GM12878 (cell line): ENCODE measurements around the gene KRTAP10-1. TPM values are rescaled to one million over a fixed set of nuclear protein-coding genes. Genes with fewer than 3 reads are reported as not detected.

Source experiments
- ATAC-seq: fragments of 200-7000 bp; cut with Tn5 transposase; 3 replicates; pipeline ENCODE4 v1.9.1; 2020; ENCODE audit warnings: mild to moderate bottlenecking, moderate library complexity
- BruUV-seq: library from RNA; stranded (reverse); fragments of 400-500 nt; replicated peaks from 2 replicates; lab custom pipeline; 2021; lab: Mats Ljungman, UMichigan
- CTCF ChIA-PET: fragments of 300-600 bp; sonication (Branson Sonifier 250); formaldehyde crosslinking; extraction: SDS; loops from one replicate; lab custom pipeline; 2021; ENCODE audit warnings: inconsistent platforms; lab: Yijun Ruan, JAX
- POLR2A ChIA-PET: fragments of 350-600 bp; formaldehyde crosslinking; extraction: SDS; loops from one replicate; lab custom pipeline; 2021; ENCODE audit warnings: inconsistent platforms; lab: Charles Lee
- RAD21 ChIA-PET: fragments of 300-600 bp; sonication (Branson Sonifier 250); formaldehyde crosslinking; loops from one replicate; lab custom pipeline; 2023; ENCODE audit warnings: antibody characterized with exemption; ENCODE audit not compliant: unreplicated experiment; lab: Charles Lee
- SMC1A ChIA-PET: fragments of 300-600 bp; sonication (Branson Sonifier 250); formaldehyde crosslinking; loops from one replicate; lab custom pipeline; 2023; ENCODE audit not compliant: unreplicated experiment, uncharacterized antibody; lab: Charles Lee
- DNase-seq: peaks from one replicate; pipeline ENCODE4 v3.0.0-alpha.2; 2011; ENCODE audit warnings: low read depth, low spot score
- FAIRE-seq: peaks from 3 replicates; lab custom pipeline; 2011; peaks lifted over from hg19 to GRCh38; lab: Jason Lieb, UNC
- H2AFZ ChIP-seq: 2 replicates; pipeline ENCODE4 v1.6.0; 2011; ENCODE audit warnings: low read depth, low read length, control low read depth; ENCODE audit not compliant: control insufficient read depth
- H3K27ac ChIP-seq: 2 replicates; pipeline ENCODE4 v1.5.1; 2011; ENCODE audit warnings: control low read depth; ENCODE audit not compliant: control insufficient read depth, insufficient read depth
- H3K27me3 ChIP-seq, 2 experiments: replicated peaks in 1 of 2; 2 replicates each; pipeline versions ENCODE4 v1.6.0 to v1.6.1; 2011; ENCODE audit warnings: low read length in 1 of 2; ENCODE audit not compliant: control insufficient read depth in 2 of 2, insufficient read depth in 2 of 2
- H3K36me3 ChIP-seq, 2 experiments: 2 replicates each; pipeline ENCODE4 v1.5.1; 2011; ENCODE audit warnings: low read length in 1 of 2; ENCODE audit not compliant: control insufficient read depth in 2 of 2, insufficient read depth in 2 of 2
- H3K4me1 ChIP-seq: 2 replicates; pipeline ENCODE4 v1.6.1; 2011; ENCODE audit warnings: mild to moderate bottlenecking, low read length, moderate library complexity, mixed read lengths; ENCODE audit not compliant: control insufficient read depth, insufficient read depth
- H3K4me2 ChIP-seq: 2 replicates; pipeline ENCODE4 v1.6.0; 2011; ENCODE audit warnings: control low read depth; ENCODE audit not compliant: control insufficient read depth, insufficient read depth
- H3K4me3 ChIP-seq: fragments of 200-600 bp; sonication (generic); 2 replicates; pipeline ENCODE4 v1.5.1; 2016
- H3K79me2 ChIP-seq: 2 replicates; pipeline ENCODE4 v1.6.0; 2011; ENCODE audit warnings: low read length; ENCODE audit not compliant: control insufficient read depth, insufficient read depth
- H3K9ac ChIP-seq: 2 replicates; pipeline ENCODE4 v1.8.0; 2011; ENCODE audit warnings: low read length, control low read depth, mixed read lengths; ENCODE audit not compliant: control insufficient read depth, insufficient read depth
- H3K9me3 ChIP-seq: replicated peaks from 3 replicates; pipeline ENCODE4 v1.5.1; 2011; ENCODE audit warnings: mild to moderate bottlenecking, low read length; ENCODE audit not compliant: control insufficient read depth, insufficient read depth
- H4K20me1 ChIP-seq: 2 replicates; pipeline ENCODE4 v1.6.0; 2011; ENCODE audit not compliant: control insufficient read depth, insufficient read depth
- ATF7 ChIP-seq: fragments of 450-650 bp; IDR thresholded peaks from 2 replicates; pipeline ENCODE4 v1.6.1; 2016; ENCODE audit warnings: low read depth, mild to moderate bottlenecking
- NFYA ChIP-seq: IDR thresholded peaks from 2 replicates; pipeline ENCODE4 v1.6.1; 2011; ENCODE audit warnings: low read depth, mild to moderate bottlenecking, low read length, improper control_type of control experiment, borderline replicate concordance
- TCF12 ChIP-seq: IDR thresholded peaks from 2 replicates; pipeline ENCODE4 v1.6.1; 2011; ENCODE audit warnings: low read depth, mild to moderate bottlenecking, low read length
- YY1 ChIP-seq: IDR thresholded peaks from 2 replicates; pipeline ENCODE4 v1.6.1; 2011; ENCODE audit warnings: low read depth, mild to moderate bottlenecking, low read length
- ZNF217 ChIP-seq: fragments of 450-650 bp; IDR thresholded peaks from 2 replicates; pipeline ENCODE4 v1.6.1; 2017; ENCODE audit warnings: antibody characterized with exemption, mild to moderate bottlenecking
- WGBS: methylation state at CpG from one replicate; pipeline ENCODE4 v1.1.6; 2016; ENCODE audit warnings: low lambda C conversion rate; ENCODE audit not compliant: insufficient replicate concordance, insufficient coverage; ENCODE audit errors: missing lambda C conversion rate; 5-methylcytosine and 5-hydroxymethylcytosine counted together
- in situ Hi-C: fragments of 300-500 bp; cut with MboI; formaldehyde crosslinking; loops from 9 replicates; pipeline ENCODE4 v1.14.3; 2018; ENCODE audit warnings: mixed read lengths
- intact Hi-C: fragments of 100-400 bp; cut with micrococcal nuclease; formaldehyde crosslinking; loops from one replicate; pipeline ENCODE4 v1.14.2; 2022; ENCODE audit not compliant: unreplicated experiment
- polyA plus RNA-seq, 11 experiments: library from polyadenylated mRNA; depleted of rRNA in 4 of 11; unstranded in 6 of 11; stranded (reverse) in 5 of 11; fragments of >200 nt; fragmentation: Nextera tagmentation in 4 of 11; fragmentation: Illumina TruSeq in 1 of 11; extraction: Ambion mirVana in 4 of 11; extraction: Trizol in 1 of 11; gene quantifications; 1 replicate in 1 of 11; 2 replicates in 10 of 11; pipeline versions ENCODE4 v1.2.1 to v1.2.3, GENCODE V29; 2011 to 2016; ENCODE audit warnings: inconsistent platforms in 2 of 11, missing spikeins in 2 of 11, low read depth in 1 of 11
- total RNA-seq, 4 experiments: library from RNA; depleted of rRNA in 3 of 4; stranded (reverse); fragments of >200 nt in 3 of 4; fragmentation: Illumina TruSeq in 1 of 4; extraction: Trizol in 1 of 4; gene quantifications; 2 replicates each; pipeline versions ENCODE4 v1.2.1 to v1.2.3, GENCODE V29; 2013 to 2021
- TF ChIP-seq, protein P1 (sequence below): IDR thresholded peaks from 2 replicates; pipeline ENCODE4 v1.6.1; 2012; ENCODE audit warnings: mild to moderate bottlenecking, low read depth, low read length
- TF ChIP-seq, protein P2 (sequence below): IDR thresholded peaks from 2 replicates; pipeline ENCODE4 v1.6.1; 2011; ENCODE audit warnings: borderline replicate concordance, low read depth, mild to moderate bottlenecking, moderate library complexity, mixed read lengths, low read length; ENCODE audit not compliant: insufficient read depth; ENCODE audit errors: extremely low read length
- TF ChIP-seq, protein P3 (sequence below): IDR thresholded peaks from 2 replicates; pipeline ENCODE4 v1.6.1; 2011; ENCODE audit warnings: mild to moderate bottlenecking, low read depth, low read length, moderate library complexity; ENCODE audit not compliant: insufficient replicate concordance
- TF ChIP-seq, protein P4 (sequence below): fragments of 450-650 bp; IDR thresholded peaks from 2 replicates; pipeline ENCODE4 v1.6.1; 2018; ENCODE audit warnings: mild to moderate bottlenecking, low read depth, moderate library complexity; ENCODE audit not compliant: partially characterized antibody
- TF ChIP-seq, protein P5 (sequence below): fragments of 450-650 bp; formaldehyde crosslinking; IDR thresholded peaks from 2 replicates; pipeline ENCODE4 v1.4.0; 2022; ENCODE audit warnings: mild to moderate bottlenecking, moderate library complexity

The KRTAP10-1 gene
- total and polyA plus RNA-seq, 10 of the 15 experiments (the other 5 are each of a cell fraction or from before 2014, with no cell fraction given) = not detected

DNA sequence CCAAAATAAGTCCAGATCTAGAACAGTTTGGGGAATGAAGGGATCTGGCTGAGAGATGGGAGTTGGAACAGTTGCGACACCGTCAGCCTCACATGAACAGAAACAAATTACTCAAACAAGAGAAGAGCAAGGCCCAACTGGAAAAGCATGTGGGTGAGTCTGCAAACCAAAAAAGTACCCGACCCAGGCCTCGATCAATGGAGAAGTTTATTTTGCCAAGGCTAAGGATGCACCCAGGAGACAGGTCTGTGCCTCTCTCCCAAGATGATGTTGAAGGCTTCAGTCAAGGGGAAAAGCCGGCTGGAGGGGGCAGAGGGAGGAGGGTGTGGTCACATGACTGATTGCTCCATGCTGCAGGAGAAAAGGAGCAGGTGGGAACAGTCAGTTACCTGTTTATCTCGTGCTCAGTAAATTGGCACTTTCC, 42.3 kb downstream of the KRTAP10-1 start:
- intact Hi-C loops = no loop called here
- in situ Hi-C loops = no loop called here
- Histone ChIP-seq H3K4me1 (no peaks in the 10 kb centered on the region), H3K27ac (no peak overlapping the region), H3K36me3 (no peaks in the 10 kb centered on the region), H3K4me2 (no peak overlapping the region), H3K4me3 (no peak overlapping the region), H3K9me3 (peaks cover 13% of the 10 kb centered on the region; the same call in 2 of the 3 replicates), H3K79me2 (no peaks in the 10 kb centered on the region), H3K9ac (no peak overlapping the region), H3K27me3 (no peaks in the 10 kb centered on the region; a peak in 1 of 4 replicates), H4K20me1 (no peaks in the 10 kb centered on the region), H2AFZ (no peak overlapping the region)
- DNase-seq = no peak
- BruUV-seq = no TSS peak
- RAD21 ChIA-PET = no interaction called here
- 13% methylated on average over 6 of the region's 6 CpGs for whole genome bisulfite sequencing
- CTCF ChIA-PET = no interaction called here
- POLR2A ChIA-PET = no interaction called here
- no peak for FAIRE-seq
- ATAC-seq = no peak
- SMC1A ChIA-PET = no interaction called here
- no peak for TF ChIP-seq ZNF217
- TF ChIP-seq, protein P1, sequence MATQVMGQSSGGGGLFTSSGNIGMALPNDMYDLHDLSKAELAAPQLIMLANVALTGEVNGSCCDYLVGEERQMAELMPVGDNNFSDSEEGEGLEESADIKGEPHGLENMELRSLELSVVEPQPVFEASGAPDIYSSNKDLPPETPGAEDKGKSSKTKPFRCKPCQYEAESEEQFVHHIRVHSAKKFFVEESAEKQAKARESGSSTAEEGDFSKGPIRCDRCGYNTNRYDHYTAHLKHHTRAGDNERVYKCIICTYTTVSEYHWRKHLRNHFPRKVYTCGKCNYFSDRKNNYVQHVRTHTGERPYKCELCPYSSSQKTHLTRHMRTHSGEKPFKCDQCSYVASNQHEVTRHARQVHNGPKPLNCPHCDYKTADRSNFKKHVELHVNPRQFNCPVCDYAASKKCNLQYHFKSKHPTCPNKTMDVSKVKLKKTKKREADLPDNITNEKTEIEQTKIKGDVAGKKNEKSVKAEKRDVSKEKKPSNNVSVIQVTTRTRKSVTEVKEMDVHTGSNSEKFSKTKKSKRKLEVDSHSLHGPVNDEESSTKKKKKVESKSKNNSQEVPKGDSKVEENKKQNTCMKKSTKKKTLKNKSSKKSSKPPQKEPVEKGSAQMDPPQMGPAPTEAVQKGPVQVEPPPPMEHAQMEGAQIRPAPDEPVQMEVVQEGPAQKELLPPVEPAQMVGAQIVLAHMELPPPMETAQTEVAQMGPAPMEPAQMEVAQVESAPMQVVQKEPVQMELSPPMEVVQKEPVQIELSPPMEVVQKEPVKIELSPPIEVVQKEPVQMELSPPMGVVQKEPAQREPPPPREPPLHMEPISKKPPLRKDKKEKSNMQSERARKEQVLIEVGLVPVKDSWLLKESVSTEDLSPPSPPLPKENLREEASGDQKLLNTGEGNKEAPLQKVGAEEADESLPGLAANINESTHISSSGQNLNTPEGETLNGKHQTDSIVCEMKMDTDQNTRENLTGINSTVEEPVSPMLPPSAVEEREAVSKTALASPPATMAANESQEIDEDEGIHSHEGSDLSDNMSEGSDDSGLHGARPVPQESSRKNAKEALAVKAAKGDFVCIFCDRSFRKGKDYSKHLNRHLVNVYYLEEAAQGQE = no peak
- no peak for TF ChIP-seq ATF7
- no peak for TF ChIP-seq YY1
- TF ChIP-seq, protein P2, sequence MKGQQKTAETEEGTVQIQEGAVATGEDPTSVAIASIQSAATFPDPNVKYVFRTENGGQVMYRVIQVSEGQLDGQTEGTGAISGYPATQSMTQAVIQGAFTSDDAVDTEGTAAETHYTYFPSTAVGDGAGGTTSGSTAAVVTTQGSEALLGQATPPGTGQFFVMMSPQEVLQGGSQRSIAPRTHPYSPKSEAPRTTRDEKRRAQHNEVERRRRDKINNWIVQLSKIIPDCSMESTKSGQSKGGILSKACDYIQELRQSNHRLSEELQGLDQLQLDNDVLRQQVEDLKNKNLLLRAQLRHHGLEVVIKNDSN = no peak
- no peak for TF ChIP-seq TCF12
- no peak for TF ChIP-seq NFYA
- TF ChIP-seq, protein P3, sequence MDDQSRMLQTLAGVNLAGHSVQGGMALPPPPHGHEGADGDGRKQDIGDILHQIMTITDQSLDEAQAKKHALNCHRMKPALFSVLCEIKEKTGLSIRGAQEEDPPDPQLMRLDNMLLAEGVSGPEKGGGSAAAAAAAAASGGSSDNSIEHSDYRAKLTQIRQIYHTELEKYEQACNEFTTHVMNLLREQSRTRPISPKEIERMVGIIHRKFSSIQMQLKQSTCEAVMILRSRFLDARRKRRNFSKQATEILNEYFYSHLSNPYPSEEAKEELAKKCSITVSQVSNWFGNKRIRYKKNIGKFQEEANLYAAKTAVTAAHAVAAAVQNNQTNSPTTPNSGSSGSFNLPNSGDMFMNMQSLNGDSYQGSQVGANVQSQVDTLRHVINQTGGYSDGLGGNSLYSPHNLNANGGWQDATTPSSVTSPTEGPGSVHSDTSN = no peak
- TF ChIP-seq, protein P4, sequence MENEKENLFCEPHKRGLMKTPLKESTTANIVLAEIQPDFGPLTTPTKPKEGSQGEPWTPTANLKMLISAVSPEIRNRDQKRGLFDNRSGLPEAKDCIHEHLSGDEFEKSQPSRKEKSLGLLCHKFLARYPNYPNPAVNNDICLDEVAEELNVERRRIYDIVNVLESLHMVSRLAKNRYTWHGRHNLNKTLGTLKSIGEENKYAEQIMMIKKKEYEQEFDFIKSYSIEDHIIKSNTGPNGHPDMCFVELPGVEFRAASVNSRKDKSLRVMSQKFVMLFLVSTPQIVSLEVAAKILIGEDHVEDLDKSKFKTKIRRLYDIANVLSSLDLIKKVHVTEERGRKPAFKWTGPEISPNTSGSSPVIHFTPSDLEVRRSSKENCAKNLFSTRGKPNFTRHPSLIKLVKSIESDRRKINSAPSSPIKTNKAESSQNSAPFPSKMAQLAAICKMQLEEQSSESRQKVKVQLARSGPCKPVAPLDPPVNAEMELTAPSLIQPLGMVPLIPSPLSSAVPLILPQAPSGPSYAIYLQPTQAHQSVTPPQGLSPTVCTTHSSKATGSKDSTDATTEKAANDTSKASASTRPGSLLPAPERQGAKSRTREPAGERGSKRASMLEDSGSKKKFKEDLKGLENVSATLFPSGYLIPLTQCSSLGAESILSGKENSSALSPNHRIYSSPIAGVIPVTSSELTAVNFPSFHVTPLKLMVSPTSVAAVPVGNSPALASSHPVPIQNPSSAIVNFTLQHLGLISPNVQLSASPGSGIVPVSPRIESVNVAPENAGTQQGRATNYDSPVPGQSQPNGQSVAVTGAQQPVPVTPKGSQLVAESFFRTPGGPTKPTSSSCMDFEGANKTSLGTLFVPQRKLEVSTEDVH = no peak
- TF ChIP-seq, protein P5, sequence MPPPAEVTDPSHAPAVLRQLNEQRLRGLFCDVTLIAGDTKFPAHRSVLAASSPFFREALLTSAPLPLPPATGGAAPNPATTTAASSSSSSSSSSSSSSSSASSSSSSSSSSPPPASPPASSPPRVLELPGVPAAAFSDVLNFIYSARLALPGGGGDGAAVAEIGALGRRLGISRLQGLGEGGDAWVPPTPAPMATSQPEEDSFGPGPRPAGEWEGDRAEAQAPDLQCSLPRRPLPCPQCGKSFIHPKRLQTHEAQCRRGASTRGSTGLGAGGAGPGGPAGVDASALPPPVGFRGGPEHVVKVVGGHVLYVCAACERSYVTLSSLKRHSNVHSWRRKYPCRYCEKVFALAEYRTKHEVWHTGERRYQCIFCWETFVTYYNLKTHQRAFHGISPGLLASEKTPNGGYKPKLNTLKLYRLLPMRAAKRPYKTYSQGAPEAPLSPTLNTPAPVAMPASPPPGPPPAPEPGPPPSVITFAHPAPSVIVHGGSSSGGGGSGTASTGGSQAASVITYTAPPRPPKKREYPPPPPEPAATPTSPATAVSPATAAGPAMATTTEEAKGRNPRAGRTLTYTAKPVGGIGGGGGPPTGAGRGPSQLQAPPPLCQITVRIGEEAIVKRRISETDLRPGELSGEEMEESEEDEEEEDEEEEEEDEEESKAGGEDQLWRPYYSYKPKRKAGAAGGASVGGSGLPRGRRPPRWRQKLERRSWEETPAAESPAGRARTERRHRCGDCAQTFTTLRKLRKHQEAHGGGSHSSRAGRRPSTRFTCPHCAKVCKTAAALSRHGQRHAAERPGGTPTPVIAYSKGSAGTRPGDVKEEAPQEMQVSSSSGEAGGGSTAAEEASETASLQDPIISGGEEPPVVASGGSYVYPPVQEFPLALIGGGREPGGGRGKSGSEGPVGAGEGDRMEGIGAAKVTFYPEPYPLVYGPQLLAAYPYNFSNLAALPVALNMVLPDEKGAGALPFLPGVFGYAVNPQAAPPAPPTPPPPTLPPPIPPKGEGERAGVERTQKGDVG (CRISPR knock-in tag) = no peak
